GM21737 (cell line): ENCODE measurements around the gene RIPK3.

Experiments used
- ATAC-seq: cut with Tn5 transposase; IDR thresholded peaks from one replicate; pipeline ENCODE4 v1.9.1; 2021; ENCODE audit warnings: mild to moderate bottlenecking, moderate library complexity; ENCODE audit not compliant: unreplicated experiment

RIPK3 gene

GRCh38 chr14:24307575-24308341, 32.0 kb downstream of the RIPK3 start, which contains the start of gene CIDEB:
CIDEB (minus strand) TSS chr14:24307977; CDS start chr14:24307858, 119 bp downstream.
- ATAC-seq = no peak

GRCh38 chr14:24307156-24307574, 32.6 kb downstream of the RIPK3 start:
- no peak for ATAC-seq

- no peak for ATAC-seq
Measured at GRCh38 chr14:24304019-24304387, 35.8 kb downstream of the RIPK3 start.

GRCh38 chr14:24300326-24300980, 39.3 kb downstream of the RIPK3 start:
- no peak for ATAC-seq

GRCh38 chr14:24299255-24300191, 40.3 kb downstream of the RIPK3 start, which contains the start of the genes DHRS1 and NOP9:
DHRS1 (minus strand) TSS chr14:24299780; CDS start chr14:24299106, 674 bp downstream.
NOP9 (plus strand) TSS chr14:24299850; CDS start chr14:24299955, 105 bp downstream.
- peak; percentile 57 for ATAC-seq

- no peak for ATAC-seq
Measured at GRCh38 chr14:24298892-24299254, 40.9 kb downstream of the RIPK3 start.

GRCh38 chr14:24297190-24297964, 42.4 kb downstream of the RIPK3 start:
- peak; percentile 34 for ATAC-seq

- ATAC-seq = peak; percentile 40
Measured at GRCh38 chr14:24296341-24297157, 43.2 kb downstream of the RIPK3 start.

GRCh38 chr14:24293525-24293924, 46.3 kb downstream of the RIPK3 start:
- ATAC-seq = no peak

GRCh38 chr14:24292118-24292807, 47.5 kb downstream of the RIPK3 start:
- no peak for ATAC-seq

GRCh38 chr14:24291446-24292117, 48.2 kb downstream of the RIPK3 start:
- ATAC-seq = no peak

- no peak for ATAC-seq
Measured at GRCh38 chr14:24290746-24291145, 49.0 kb downstream of the RIPK3 start.

- peak; percentile 65 for ATAC-seq
Measured at GRCh38 chr14:24289649-24290280, 50.0 kb downstream of the RIPK3 start.

- no peak for ATAC-seq
Measured at GRCh38 chr14:24286996-24287395, 52.8 kb downstream of the RIPK3 start.
